ENCODE measurements around the gene DNASE2B. TPM values are rescaled to one million over a fixed set of nuclear protein-coding genes. Genes with fewer than 3 reads are reported as not detected.

DNASE2B gene
- not detected for polyA plus RNA-seq

GRCh38 chr1:84398175-84399155, at the start of gene DNASE2B:
DNASE2B (plus strand) TSS chr1:84398484; CDS start chr1:84398565, 81 bp downstream.
- no peaks in the 10 kb centered on the region for H3K4me1 ChIP-seq (ENCODE audit: control insufficient read depth in 2 of 2, insufficient read depth in 2 of 2, low read length in 1 of 2)
- H3K9me3 ChIP-seq (ENCODE audit: control insufficient read depth in 2 of 2, insufficient read depth in 1 of 2, low read depth in 1 of 2, low read length in 1 of 2): no peaks in the 10 kb centered on the region
- H3K27me3 ChIP-seq (ENCODE audit: control insufficient read depth in 1 of 2, insufficient read depth in 2 of 2, low read length in 2 of 2): no peaks in the 10 kb centered on the region
- no peaks in the 10 kb centered on the region for H3K36me3 ChIP-seq (ENCODE audit: control insufficient read depth in 2 of 2, insufficient read depth in 2 of 2, low read length in 1 of 2)
- 79 to 82% methylated on average over 11 of the region's 11 CpGs for WGBS, 2 donors
- no peak within 1 kb of the TSS for H3K27ac ChIP-seq (ENCODE audit: low read depth in 2 of 2, low read length in 1 of 2)
- no peak within 1 kb of the TSS for H3K4me3 ChIP-seq (ENCODE audit: low read depth in 1 of 2, low read length in 2 of 2)

- no peaks in the 10 kb centered on the region for H3K27me3 ChIP-seq (ENCODE audit: control insufficient read depth in 1 of 2, insufficient read depth in 2 of 2, low read length in 2 of 2)
- no peaks in the 10 kb centered on the region for H3K9me3 ChIP-seq (ENCODE audit: control insufficient read depth in 2 of 2, insufficient read depth in 1 of 2, low read depth in 1 of 2, low read length in 1 of 2)
- no peaks in the 10 kb centered on the region for H3K4me1 ChIP-seq (ENCODE audit: control insufficient read depth in 2 of 2, insufficient read depth in 2 of 2, low read length in 1 of 2)
- no peaks in the 10 kb centered on the region for H3K36me3 ChIP-seq (ENCODE audit: control insufficient read depth in 2 of 2, insufficient read depth in 2 of 2, low read length in 1 of 2)
- no peak overlapping the region for H3K4me3 ChIP-seq (ENCODE audit: low read depth in 1 of 2, low read length in 2 of 2)
- 96 to 100% methylated on average over 1 of the region's 1 CpG for WGBS, 2 donors
- no peak overlapping the region for H3K27ac ChIP-seq (ENCODE audit: low read depth in 2 of 2, low read length in 1 of 2)
Measured at GRCh38 chr1:84348759-84349158, 49.5 kb upstream of the DNASE2B start.

- no peaks in the 10 kb centered on the region for H3K4me1 ChIP-seq (ENCODE audit: control insufficient read depth in 2 of 2, insufficient read depth in 2 of 2, low read length in 1 of 2)
- no peak overlapping the region for H3K4me3 ChIP-seq (ENCODE audit: low read depth in 1 of 2, low read length in 2 of 2)
- H3K9me3 ChIP-seq (ENCODE audit: control insufficient read depth in 2 of 2, insufficient read depth in 1 of 2, low read depth in 1 of 2, low read length in 1 of 2): no peaks in the 10 kb centered on the region
- no peak overlapping the region for H3K27ac ChIP-seq (ENCODE audit: low read depth in 2 of 2, low read length in 1 of 2)
- no peaks in the 10 kb centered on the region for H3K36me3 ChIP-seq (ENCODE audit: control insufficient read depth in 2 of 2, insufficient read depth in 2 of 2, low read length in 1 of 2)
- no peaks in the 10 kb centered on the region for H3K27me3 ChIP-seq (ENCODE audit: control insufficient read depth in 1 of 2, insufficient read depth in 2 of 2, low read length in 2 of 2)
- 58 to 60% methylated on average over 3 of the region's 3 CpGs for WGBS, 2 donors
Measured at GRCh38 chr1:84350104-84350503, 48.2 kb upstream of the DNASE2B start.

- H3K4me1 ChIP-seq (ENCODE audit: control insufficient read depth in 2 of 2, insufficient read depth in 2 of 2, low read length in 1 of 2): no peaks in the 10 kb centered on the region
- no peaks in the 10 kb centered on the region for H3K36me3 ChIP-seq (ENCODE audit: control insufficient read depth in 2 of 2, insufficient read depth in 2 of 2, low read length in 1 of 2)
- no peaks in the 10 kb centered on the region for H3K27me3 ChIP-seq (ENCODE audit: control insufficient read depth in 1 of 2, insufficient read depth in 2 of 2, low read length in 2 of 2)
- no peak overlapping the region for H3K4me3 ChIP-seq (ENCODE audit: low read depth in 1 of 2, low read length in 2 of 2)
- 90 to 92% methylated on average over 3 of the region's 3 CpGs for WGBS, 2 donors
- no peaks in the 10 kb centered on the region for H3K9me3 ChIP-seq (ENCODE audit: control insufficient read depth in 2 of 2, insufficient read depth in 1 of 2, low read depth in 1 of 2, low read length in 1 of 2)
- H3K27ac ChIP-seq (ENCODE audit: low read depth in 2 of 2, low read length in 1 of 2): no peak overlapping the region
Measured at GRCh38 chr1:84350550-84350949, 47.7 kb upstream of the DNASE2B start.

GRCh38 chr1:84352298-84353106, 45.8 kb upstream of the DNASE2B start:
- H3K27ac ChIP-seq (ENCODE audit: low read depth in 2 of 2, low read length in 1 of 2): no peak overlapping the region
- H3K4me3 ChIP-seq (ENCODE audit: low read depth in 1 of 2, low read length in 2 of 2): no peak overlapping the region
- H3K27me3 ChIP-seq (ENCODE audit: control insufficient read depth in 1 of 2, insufficient read depth in 2 of 2, low read length in 2 of 2): no peaks in the 10 kb centered on the region
- WGBS, 2 donors: 68 to 72% methylated on average over 3 of the region's 3 CpGs
- no peaks in the 10 kb centered on the region for H3K36me3 ChIP-seq (ENCODE audit: control insufficient read depth in 2 of 2, insufficient read depth in 2 of 2, low read length in 1 of 2)
- no peaks in the 10 kb centered on the region for H3K9me3 ChIP-seq (ENCODE audit: control insufficient read depth in 2 of 2, insufficient read depth in 1 of 2, low read depth in 1 of 2, low read length in 1 of 2)
- H3K4me1 ChIP-seq (ENCODE audit: control insufficient read depth in 2 of 2, insufficient read depth in 2 of 2, low read length in 1 of 2): no peaks in the 10 kb centered on the region

- Histone ChIP-seq H3K9me3 (ENCODE audit: control insufficient read depth in 2 of 2, insufficient read depth in 1 of 2, low read depth in 1 of 2, low read length in 1 of 2) (no peaks in the 10 kb centered on the region), H3K36me3 (ENCODE audit: control insufficient read depth in 2 of 2, insufficient read depth in 2 of 2, low read length in 1 of 2) (no peaks in the 10 kb centered on the region), H3K4me1 (ENCODE audit: control insufficient read depth in 2 of 2, insufficient read depth in 2 of 2, low read length in 1 of 2) (no peaks in the 10 kb centered on the region), H3K4me3 (ENCODE audit: low read depth in 1 of 2, low read length in 2 of 2) (no peak overlapping the region), H3K27me3 (ENCODE audit: control insufficient read depth in 1 of 2, insufficient read depth in 2 of 2, low read length in 2 of 2) (no peaks in the 10 kb centered on the region), H3K27ac (ENCODE audit: low read depth in 2 of 2, low read length in 1 of 2) (no peak overlapping the region)
- 78 to 86% methylated on average over 3 of the region's 3 CpGs for WGBS, 2 donors
Measured at GRCh38 chr1:84353695-84354094, 44.6 kb upstream of the DNASE2B start.

GRCh38 chr1:84355556-84355955, 42.7 kb upstream of the DNASE2B start:
- H3K9me3 ChIP-seq (ENCODE audit: control insufficient read depth in 2 of 2, insufficient read depth in 1 of 2, low read depth in 1 of 2, low read length in 1 of 2): no peaks in the 10 kb centered on the region

GRCh38 chr1:84356881-84357280, 41.4 kb upstream of the DNASE2B start:
- no peaks in the 10 kb centered on the region for H3K36me3 ChIP-seq (ENCODE audit: control insufficient read depth in 2 of 2, insufficient read depth in 2 of 2, low read length in 1 of 2)
- no peaks in the 10 kb centered on the region for H3K27me3 ChIP-seq (ENCODE audit: control insufficient read depth in 1 of 2, insufficient read depth in 2 of 2, low read length in 2 of 2)
- no peak overlapping the region for H3K27ac ChIP-seq (ENCODE audit: low read depth in 2 of 2, low read length in 1 of 2)
- H3K4me3 ChIP-seq (ENCODE audit: low read depth in 1 of 2, low read length in 2 of 2): no peak overlapping the region
- WGBS, 2 donors: 67 to 72% methylated on average over 1 of the region's 1 CpG
- no peaks in the 10 kb centered on the region for H3K4me1 ChIP-seq (ENCODE audit: control insufficient read depth in 2 of 2, insufficient read depth in 2 of 2, low read length in 1 of 2)
- H3K9me3 ChIP-seq (ENCODE audit: control insufficient read depth in 2 of 2, insufficient read depth in 1 of 2, low read depth in 1 of 2, low read length in 1 of 2): no peaks in the 10 kb centered on the region

More at GRCh38 chr1:84355556-84355955, 42.7 kb upstream of the DNASE2B start:
- WGBS, 2 donors: 90 to 91% methylated on average over 3 of the region's 3 CpGs
- H3K4me3 ChIP-seq (ENCODE audit: low read depth in 1 of 2, low read length in 2 of 2): no peak overlapping the region
- H3K27me3 ChIP-seq (ENCODE audit: control insufficient read depth in 1 of 2, insufficient read depth in 2 of 2, low read length in 2 of 2): no peaks in the 10 kb centered on the region
- H3K27ac ChIP-seq (ENCODE audit: low read depth in 2 of 2, low read length in 1 of 2): no peak overlapping the region
- no peaks in the 10 kb centered on the region for H3K4me1 ChIP-seq (ENCODE audit: control insufficient read depth in 2 of 2, insufficient read depth in 2 of 2, low read length in 1 of 2)
- no peaks in the 10 kb centered on the region for H3K36me3 ChIP-seq (ENCODE audit: control insufficient read depth in 2 of 2, insufficient read depth in 2 of 2, low read length in 1 of 2)

- H3K27ac ChIP-seq (ENCODE audit: low read depth in 2 of 2, low read length in 1 of 2): no peak overlapping the region
- no peak overlapping the region for H3K4me3 ChIP-seq (ENCODE audit: low read depth in 1 of 2, low read length in 2 of 2)
- H3K4me1 ChIP-seq (ENCODE audit: control insufficient read depth in 2 of 2, insufficient read depth in 2 of 2, low read length in 1 of 2): no peaks in the 10 kb centered on the region
- WGBS, 2 donors: 92 to 93% methylated on average over 4 of the region's 4 CpGs
- H3K27me3 ChIP-seq (ENCODE audit: control insufficient read depth in 1 of 2, insufficient read depth in 2 of 2, low read length in 2 of 2): no peaks in the 10 kb centered on the region
- no peaks in the 10 kb centered on the region for H3K36me3 ChIP-seq (ENCODE audit: control insufficient read depth in 2 of 2, insufficient read depth in 2 of 2, low read length in 1 of 2)
- no peaks in the 10 kb centered on the region for H3K9me3 ChIP-seq (ENCODE audit: control insufficient read depth in 2 of 2, insufficient read depth in 1 of 2, low read depth in 1 of 2, low read length in 1 of 2)
Measured at GRCh38 chr1:84358695-84359094, 39.6 kb upstream of the DNASE2B start.
